ENCODE data around the gene HOXB1. TPM values are rescaled to one million over a fixed set of nuclear protein-coding genes. Genes with fewer than 3 reads are reported as not detected.

The HOXB1 gene
- total RNA-seq, 1 donor from 2014 or later: not detected

DNA sequence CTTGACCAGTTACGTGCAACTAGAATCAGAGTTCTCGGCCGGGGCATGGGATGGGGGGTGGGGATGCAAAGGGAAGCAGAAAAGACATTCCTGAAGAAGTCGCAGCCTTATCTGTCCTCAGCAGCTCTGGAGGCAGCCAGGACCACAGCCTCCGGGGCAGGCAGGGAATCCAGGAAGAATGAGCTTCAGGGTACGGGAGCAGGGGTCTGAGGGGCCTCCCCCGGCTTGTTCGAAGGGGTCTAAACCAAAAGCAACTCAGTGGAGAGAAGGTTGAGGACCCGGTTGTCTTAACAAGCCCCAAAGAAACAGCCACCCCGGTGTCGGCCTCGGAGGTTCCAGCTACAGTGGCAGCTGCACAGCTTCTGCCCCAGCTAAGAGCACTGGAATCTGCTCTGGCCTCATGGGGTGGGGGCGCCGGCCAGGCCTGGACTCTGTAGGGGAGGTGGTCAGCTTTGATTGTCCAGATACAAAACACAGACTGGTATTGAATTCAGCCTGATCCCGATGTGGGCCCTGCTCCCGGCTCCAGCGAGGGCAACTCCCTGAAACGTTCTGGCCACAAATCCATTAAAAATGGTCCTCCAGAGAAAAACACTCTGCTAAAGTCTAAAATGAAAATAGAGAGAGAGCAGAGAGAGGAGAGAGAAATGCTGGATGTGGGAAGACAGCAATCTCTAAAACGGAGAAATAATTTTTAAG is 39.7 kb upstream of the HOXB1 start:
- H3K36me3 Mint-ChIP-seq (ENCODE audit: unreplicated experiment): no peaks in the 10 kb centered on the region
- no peak for DNase-seq (ENCODE audit: extremely low spot score, unreplicated experiment)
- peak overlapping the region; percentile 5 for H3K4me3 Mint-ChIP-seq (ENCODE audit: unreplicated experiment)
- peaks cover 50% of the 10 kb centered on the region for H3K27me3 Mint-ChIP-seq (ENCODE audit: unreplicated experiment)
- H3K27ac Mint-ChIP-seq (ENCODE audit: unreplicated experiment): no peak overlapping the region
- no peaks in the 10 kb centered on the region for H3K9me3 Mint-ChIP-seq (ENCODE audit: unreplicated experiment)
- no peak for TF ChIP-seq CTCF (IDR thresholded peaks at IDR 0.05)
- no peaks in the 10 kb centered on the region for H3K4me1 Mint-ChIP-seq (ENCODE audit: unreplicated experiment)

DNA sequence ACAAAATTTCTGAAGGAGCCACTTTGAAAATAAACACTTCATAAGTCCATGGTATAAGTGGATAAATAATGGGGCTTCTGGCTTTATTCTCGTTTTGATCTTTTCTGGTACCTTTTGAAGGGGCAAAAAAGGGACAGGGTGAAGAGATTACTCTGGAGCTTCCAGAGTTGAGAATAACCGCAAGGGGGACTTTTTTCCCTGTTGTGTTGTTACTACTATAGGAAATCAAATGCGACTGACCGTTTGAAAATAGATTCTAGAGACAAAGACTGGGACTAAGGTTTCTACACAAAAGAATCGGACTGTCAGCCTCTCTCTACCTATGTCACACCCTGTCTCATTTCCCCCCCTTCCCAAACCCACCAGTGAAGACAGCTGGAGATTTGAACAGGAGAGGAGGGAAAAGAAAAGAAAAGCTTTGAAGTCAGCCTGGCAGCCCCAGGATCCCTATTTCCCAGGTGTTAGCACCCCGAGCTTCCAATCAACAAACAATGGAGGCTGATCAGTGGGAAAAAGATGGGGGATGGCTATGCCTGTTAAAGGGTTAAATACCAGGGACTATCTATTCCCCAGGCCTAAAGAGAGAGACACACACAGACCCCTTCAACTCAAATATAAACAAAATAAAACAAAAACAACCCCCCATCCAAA is 39.0 kb upstream of the HOXB1 start:
- peaks cover 43% of the 10 kb centered on the region for H3K27me3 Mint-ChIP-seq (ENCODE audit: unreplicated experiment)

DNA sequence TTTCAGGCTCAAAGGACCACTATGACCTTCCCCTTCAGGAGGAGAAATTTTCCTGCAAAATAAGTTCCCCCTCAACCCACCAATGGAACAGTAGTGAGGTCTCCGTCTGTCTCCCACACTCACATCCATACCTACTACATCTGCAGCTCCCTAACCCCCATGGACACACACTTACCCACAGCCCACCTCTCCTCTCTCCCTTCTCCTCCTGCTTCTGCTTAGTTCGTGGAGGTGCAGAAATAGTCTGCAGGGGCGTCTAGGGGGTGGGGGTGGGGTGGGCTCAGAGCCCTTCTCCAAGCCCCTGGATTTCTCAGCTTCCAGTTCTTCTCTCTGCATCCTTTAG is 38.4 kb upstream of the HOXB1 start:
- no peaks in the 10 kb centered on the region for H3K36me3 Mint-ChIP-seq (ENCODE audit: unreplicated experiment)
- H3K27me3 Mint-ChIP-seq (ENCODE audit: unreplicated experiment): peaks cover 37% of the 10 kb centered on the region
- no peak overlapping the region for H3K4me3 Mint-ChIP-seq (ENCODE audit: unreplicated experiment)
- TF ChIP-seq CTCF (IDR thresholded peaks at IDR 0.05): no peak
- no peaks in the 10 kb centered on the region for H3K4me1 Mint-ChIP-seq (ENCODE audit: unreplicated experiment)
- no peak overlapping the region for H3K27ac Mint-ChIP-seq (ENCODE audit: unreplicated experiment)
- DNase-seq (ENCODE audit: extremely low spot score, unreplicated experiment): no peak
- H3K9me3 Mint-ChIP-seq (ENCODE audit: unreplicated experiment): no peaks in the 10 kb centered on the region

More for the DNA sequence above, 39.0 kb upstream of the HOXB1 start:
- DNase-seq (ENCODE audit: extremely low spot score, unreplicated experiment): no peak
- Mint-ChIP-seq H3K36me3 (ENCODE audit: unreplicated experiment) (no peaks in the 10 kb centered on the region), H3K4me1 (ENCODE audit: unreplicated experiment) (no peaks in the 10 kb centered on the region), H3K4me3 (ENCODE audit: unreplicated experiment) (no peak overlapping the region), H3K9me3 (ENCODE audit: unreplicated experiment) (no peaks in the 10 kb centered on the region), H3K27ac (ENCODE audit: unreplicated experiment) (no peak overlapping the region)
- TF ChIP-seq CTCF (IDR thresholded peaks at IDR 0.05): no peak

GRCh38 chr17:48568499-48569239 is 37.9 kb upstream of the HOXB1 start:
- no peak for TF ChIP-seq CTCF (IDR thresholded peaks at IDR 0.05)
- no peak for DNase-seq (ENCODE audit: extremely low spot score, unreplicated experiment)

More at GRCh38 chr17:48568499-48569239, 37.9 kb upstream of the HOXB1 start:
- Mint-ChIP-seq H3K36me3 (ENCODE audit: unreplicated experiment) (no peaks in the 10 kb centered on the region), H3K4me3 (ENCODE audit: unreplicated experiment) (no peak overlapping the region), H3K27me3 (ENCODE audit: unreplicated experiment) (peaks cover 34% of the 10 kb centered on the region), H3K4me1 (ENCODE audit: unreplicated experiment) (no peaks in the 10 kb centered on the region), H3K27ac (ENCODE audit: unreplicated experiment) (no peak overlapping the region), H3K9me3 (ENCODE audit: unreplicated experiment) (no peaks in the 10 kb centered on the region)

All from osteocyte (in vitro differentiated cells).